SK-N-MC (cell line): ENCODE results near the gene GPC3.

Experiments
- EZH2 ChIP-seq: fragments of 200-600 bp; sonication (generic); IDR thresholded peaks from one replicate; pipeline ENCODE4 v1.6.1; 2017; ENCODE audit warnings: antibody characterized with exemption
- POLR2AphosphoS5 ChIP-seq: IDR thresholded peaks from 2 replicates; pipeline ENCODE4 v1.6.1; 2012; ENCODE audit warnings: mild to moderate bottlenecking, low read depth, low read length, borderline replicate concordance

- no peak for TF ChIP-seq EZH2
- TF ChIP-seq POLR2AphosphoS5, result no peak
Observed at GRCh38 chrX:133514486-133514885, 470.9 kb downstream of the GPC3 start.
